ENCODE results near the gene TACSTD2.

GRCh38 chr1:58597076-58597475 lies 20.0 kb upstream of the TACSTD2 start:
- no peak for TF ChIP-seq CTCF (conservative IDR thresholded peaks at IDR 0.05; ENCODE audit: low read length)
- no peak for TF ChIP-seq EZH2phosphoT487 (IDR thresholded peaks at IDR 0.05; ENCODE audit: borderline replicate concordance)
